NCI-H2171 treated with DMSO at 0.1 percent for 48 hours (cell line): ENCODE results near the gene GCH1.
"Not testable (repeated sequence)": the region's sequence is repeated elsewhere in the genome, so short reads cannot be mapped to it uniquely, and the experiment has no call there.

Source experiments
- DNase-seq: peaks from one replicate; lab custom pipeline; 2025; lab: John Stamatoyannopoulos, UW

Gene GCH1, protein sequence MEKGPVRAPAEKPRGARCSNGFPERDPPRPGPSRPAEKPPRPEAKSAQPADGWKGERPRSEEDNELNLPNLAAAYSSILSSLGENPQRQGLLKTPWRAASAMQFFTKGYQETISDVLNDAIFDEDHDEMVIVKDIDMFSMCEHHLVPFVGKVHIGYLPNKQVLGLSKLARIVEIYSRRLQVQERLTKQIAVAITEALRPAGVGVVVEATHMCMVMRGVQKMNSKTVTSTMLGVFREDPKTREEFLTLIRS

DNA sequence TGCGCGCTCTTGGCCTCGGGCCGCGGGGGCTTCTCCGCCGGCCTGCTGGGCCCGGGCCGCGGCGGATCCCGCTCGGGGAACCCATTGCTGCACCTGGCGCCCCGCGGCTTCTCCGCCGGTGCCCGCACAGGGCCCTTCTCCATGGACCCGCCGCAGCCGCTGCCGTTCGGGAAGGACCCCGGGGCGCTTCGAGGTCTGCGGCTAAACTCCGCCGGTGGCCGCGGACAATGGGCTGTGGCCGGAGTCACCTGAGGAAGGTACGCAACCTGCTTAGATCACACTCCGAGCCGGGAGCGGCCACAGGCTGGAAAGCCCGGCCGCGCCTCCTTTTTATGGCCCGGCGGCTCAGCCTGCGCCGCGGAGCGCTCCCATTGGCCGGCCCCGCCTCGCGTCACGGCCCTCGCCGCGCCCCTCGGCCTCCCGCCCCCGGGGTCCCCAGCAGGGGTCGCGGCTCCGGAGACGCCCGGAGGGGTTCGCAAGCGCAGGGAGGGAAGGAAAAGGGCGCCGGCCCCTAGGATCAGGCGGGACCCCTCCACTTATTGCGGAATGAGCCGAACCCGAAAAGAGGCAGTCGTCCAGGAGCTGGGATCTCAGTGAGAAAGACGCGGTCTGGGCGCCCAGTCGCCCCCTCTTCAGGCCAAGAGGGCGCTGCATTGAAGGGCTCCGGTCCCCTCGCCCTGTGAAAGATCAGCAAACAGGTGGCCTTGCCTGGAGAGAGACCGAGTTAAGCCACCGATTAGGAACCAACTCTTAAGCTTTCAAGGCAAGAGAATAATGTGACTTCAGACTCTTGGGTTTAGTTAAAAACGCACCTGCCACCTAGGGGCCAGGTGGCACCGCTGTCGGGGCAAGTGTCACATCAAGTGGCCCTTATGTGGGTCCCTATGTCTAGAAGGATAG, at the start of gene GCH1:
GCH1 (minus strand) TSS at position 306 of the 900 bp plus-strand sequence; CDS start at position 143, 163 bp downstream.
- DNase-seq, result peak; percentile 77

DNA sequence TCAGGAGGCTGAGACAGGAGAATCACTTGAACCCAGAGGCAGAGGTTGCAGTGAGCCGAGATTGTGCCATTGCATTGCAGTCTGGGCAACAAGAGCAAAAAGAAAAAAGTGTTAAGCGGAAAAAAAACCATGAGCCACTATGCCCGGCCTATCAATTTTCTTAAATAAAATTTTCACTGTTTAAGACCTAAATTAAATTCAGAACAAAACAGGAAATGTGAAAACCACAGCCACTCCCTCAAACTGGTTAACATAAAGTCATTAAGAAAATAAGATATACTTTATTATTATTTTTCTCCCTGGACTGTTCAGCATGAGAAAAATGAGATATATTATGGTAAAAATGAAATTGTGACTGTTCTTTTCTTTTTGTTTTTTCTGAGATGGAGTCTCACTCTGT, 44.6 kb upstream of the GCH1 start:
- no peak for DNase-seq

DNA sequence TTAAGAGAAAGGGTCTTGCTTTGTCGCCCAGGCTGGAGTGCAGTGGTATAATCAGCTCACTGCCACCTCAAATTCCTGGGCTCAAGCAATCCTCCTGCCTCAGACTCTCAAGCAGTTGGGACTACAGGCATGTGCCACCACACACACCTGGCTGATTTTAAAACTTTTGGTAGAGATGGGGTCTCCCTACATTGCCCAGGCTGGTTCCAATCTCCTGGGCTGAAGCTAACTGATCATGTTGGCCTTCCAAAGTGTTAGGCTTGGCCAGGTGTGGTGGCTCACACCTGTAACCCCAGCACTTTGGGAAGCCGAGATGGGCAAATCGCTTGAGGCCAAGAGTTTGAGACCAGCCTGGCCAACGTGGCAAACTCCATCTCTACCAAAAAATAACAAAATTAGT, 43.9 kb upstream of the GCH1 start:
- no peak for DNase-seq

DNA sequence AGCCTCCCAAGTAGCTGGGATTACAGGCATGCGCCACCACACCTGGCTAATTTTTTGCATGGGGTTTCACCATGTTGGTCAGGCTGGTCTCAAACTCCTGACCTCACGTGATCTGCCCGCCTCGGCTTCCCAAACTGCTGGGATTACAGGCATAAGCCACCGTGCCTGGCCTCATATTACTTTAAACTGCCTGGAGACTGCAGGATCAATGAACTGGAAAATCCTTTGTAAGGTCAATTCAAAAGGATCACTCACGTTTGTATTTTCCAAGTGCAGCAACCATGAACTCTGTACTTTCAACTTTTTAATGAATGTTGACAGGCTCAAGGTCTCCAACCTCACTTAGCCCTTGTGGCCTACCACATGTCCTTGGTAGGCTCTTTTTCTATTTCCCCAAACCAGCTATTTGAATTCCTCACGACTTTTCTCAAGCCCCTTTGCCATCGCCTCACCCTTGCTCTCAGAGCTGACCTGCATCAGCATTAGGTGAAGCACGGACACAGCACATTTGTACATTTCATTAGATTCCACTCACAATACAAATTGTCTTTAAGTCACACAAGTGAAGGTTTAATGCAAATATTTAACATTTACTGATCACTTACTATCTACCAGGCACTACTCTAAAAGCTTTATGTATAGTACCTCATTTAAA, 42.2 kb upstream of the GCH1 start:
- DNase-seq, result no peak

DNA sequence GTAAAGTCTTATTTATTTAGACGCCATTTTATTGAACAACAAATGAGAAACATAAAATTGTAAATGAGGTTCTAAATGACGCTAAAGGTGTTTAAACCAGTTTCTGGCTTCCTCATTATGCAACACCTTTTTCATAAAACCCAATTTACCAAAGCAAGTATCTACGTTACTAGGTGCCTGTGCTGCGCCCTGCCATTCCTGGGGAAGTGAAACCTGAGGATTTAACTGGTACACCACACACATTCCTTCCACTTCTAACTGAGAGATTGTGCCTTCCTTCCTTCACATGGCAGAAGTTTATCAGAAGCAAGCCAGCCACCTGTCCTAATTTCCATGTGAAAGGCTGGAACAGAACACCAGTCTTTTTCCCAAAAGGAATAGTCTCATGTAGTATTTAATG, 40.3 kb upstream of the GCH1 start:
- DNase-seq, result no peak

DNA sequence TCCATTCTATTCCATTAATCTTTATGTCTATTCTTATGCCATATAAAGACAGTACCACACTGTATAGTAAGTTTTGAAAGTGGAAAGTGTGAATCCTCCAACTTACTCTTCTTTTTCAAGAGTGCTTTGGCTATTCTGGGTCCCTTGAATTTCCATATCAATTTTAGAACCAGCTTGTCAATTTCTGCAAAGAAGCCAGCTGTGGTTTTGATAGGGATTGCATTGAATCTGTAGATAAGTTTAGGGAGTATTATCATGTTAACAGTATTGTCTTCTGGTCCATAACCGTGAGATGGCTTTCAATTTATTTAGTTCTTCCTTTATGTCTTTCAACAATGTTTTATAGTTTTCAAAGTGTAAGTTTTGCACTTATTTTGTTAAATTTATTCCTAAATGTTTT, 34.2 kb upstream of the GCH1 start:
- DNase-seq, result no peak

DNA sequence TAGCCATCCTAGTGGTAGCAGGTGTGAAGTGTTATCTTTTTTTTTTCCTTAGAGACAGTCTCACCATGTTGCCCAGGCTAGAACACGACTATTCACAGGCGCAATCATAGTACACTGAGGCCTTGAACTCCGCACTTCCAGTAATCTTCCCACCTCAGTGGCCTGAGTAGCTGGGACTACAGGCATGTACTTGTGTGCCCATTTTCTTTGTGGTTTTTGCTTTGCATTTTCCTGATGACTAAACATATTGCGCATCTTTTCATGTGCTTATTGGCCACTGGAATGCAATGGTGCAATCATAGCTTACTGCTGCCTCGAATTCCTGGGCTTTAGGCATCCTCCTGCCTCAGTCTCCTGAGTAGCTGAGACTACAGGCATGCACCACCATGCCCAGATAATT, 33.3 kb upstream of the GCH1 start:
- no peak for DNase-seq

DNA sequence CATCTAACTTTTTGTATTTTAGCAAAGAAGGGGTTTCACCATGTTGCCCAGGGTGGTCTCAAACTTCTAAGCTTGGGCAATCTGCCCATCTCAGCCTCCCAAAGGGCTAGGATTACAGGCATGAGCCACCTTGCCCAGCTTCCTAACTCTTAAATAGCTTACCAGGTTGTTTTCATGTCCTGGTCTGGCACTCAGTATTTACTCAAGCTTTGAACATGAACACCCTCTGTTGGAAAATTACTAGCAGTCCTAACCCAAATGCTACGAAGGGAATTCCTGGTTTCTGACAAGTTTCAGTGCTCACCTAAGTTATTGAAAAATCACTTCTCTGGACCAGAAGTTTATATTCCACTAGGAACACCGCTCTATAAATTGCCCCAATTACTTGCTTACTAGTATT, 32.5 kb upstream of the GCH1 start:
- no peak for DNase-seq

DNA sequence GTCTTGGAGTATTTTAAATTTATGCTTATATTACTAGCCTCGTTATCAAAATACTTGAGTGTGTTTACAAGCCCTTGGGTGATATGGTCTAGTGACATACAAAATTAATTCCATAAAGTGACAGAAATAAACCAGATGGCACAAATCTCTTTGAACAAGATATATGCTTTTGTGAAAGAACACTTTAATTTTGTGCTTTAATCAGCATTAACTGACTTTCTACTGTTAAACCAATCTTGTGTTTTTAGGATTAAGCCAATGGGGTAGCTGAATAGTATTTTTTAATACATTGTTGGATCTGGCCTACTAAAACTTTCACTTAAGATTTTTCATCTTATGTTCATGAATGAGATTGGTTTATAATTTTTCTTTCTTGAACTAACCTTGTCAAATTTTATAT, 30.4 kb upstream of the GCH1 start:
- DNase-seq, result no peak

DNA sequence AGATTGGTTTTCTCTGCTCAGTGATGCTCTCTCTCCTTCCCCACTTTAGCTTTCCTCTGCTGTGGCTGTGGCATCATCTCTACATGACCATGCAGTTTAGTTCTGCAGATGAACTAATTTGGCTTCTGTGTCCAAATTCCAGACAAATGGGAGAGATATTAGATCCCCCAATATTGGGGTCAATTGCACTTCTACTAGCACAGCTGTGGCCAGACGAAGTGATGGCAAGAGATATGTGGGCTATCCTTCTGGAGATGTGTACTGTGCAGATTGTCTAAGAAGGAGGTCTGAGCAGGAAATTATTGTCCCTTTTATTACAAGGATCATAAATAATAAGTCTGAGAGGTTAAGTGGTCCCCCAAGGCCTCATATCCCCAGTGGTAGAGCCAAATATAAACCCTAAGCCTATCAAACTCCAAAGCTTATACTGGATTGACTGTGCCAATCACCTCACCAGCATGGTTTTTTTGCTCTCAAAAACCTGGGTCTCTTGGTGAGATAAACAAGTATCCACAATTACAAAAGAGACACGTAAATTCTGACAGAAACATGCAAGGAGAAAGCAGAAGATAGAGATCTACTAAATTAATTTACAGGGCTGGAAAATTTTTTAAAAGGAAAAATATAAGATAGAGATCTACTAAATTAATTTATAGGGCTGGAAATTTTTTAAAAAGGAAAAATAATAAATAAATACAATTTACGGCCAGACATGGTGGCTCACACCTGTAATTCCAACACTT, 29.1 kb upstream of the GCH1 start:
- no peak for DNase-seq

DNA sequence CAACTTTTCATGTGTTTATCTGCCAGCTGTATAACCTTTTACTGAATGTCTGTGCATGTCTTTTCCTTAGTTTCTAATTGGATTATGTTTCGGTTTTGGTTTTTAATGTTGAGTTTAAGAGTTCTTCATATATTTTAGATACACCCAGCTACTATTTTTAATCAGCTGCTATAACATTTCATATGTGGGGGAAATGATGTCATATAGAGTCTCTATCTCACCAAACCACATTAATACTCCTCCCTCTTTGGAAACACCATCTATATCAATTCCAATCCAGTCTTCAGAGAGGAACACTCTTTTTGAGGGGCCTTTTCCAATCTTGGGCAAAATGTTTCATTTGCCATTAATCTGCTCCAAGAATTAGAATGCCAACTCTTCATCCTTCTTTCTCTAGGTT, 28.5 kb upstream of the GCH1 start:
- DNase-seq, result no peak

DNA sequence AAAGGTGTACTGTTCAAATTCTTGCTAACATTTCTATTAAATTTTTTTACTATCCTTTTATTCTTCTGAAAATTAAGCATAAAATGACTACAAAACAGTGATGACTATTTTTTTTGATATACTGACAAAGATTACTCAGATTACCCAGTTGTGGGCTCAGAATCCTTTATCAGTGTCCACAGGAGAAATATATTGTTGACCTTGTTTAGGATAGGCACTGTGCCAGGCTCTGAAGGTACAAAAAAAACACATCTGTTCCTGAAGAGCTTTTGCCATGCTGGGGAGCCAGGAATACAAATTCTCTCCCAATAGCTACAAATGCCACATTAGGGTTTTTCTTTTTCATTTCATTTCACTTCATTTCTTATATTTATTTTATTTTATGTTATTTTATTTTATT, 26.9 kb upstream of the GCH1 start:
- peak; percentile 18 for DNase-seq

DNA sequence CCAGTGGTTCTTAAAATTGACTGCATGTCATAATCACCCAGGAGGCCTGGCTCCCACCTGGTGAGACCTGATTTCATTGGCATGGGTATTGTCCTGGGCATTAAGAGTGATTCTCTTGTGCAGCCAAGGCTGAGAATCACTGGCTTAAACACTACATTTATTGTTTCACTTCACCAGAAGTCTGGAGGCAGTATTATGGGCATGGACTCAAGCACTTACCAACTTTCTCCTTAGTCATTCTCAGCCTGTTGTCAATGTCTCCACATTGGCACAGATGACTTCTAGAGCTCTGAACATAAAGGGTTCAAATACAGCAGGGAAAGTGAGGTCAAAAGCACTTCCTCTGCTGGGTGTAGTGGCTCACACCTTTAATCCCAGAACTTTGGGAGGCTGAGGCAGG, 25.6 kb upstream of the GCH1 start:
- no peak for DNase-seq

DNA sequence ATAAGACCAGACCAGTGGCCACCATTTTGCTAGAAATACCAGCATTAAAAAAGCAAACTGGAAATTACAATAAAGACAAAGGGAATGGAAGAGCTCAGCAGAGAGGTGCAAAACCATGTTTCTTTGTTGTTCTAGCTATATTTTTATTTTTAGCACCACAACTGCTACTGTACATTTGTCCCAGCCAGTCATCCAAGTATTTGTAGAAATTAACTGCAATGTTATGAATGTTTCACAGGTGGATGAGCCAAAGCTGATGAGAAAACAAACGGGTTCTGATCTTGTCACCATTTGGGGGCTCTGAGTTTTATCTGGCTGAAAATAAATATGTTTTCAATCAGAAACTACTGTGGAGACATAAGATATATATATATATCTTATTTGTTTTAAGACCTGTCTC, 24.9 kb upstream of the GCH1 start:
- DNase-seq, result no peak

DNA sequence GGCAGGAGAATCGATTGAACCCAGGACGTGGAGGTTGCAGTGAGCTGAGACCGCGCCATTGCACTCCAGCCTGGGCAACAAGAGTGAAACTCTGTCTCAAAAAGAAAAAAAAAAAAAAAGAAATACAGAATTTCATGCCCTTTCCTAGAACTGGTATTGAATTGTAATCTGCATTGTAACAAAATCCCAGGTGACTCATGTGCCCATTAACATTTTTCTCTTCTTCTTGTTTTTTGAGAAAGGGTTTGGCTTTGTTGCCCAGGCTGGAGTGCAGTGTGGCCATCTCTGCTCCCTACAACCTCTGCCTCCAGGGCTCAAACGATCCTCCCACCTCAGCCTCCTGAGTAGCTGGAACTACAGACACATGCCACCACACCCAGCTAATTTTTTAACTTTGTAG, 23.9 kb upstream of the GCH1 start:
- not testable (repeated sequence) for DNase-seq

DNA sequence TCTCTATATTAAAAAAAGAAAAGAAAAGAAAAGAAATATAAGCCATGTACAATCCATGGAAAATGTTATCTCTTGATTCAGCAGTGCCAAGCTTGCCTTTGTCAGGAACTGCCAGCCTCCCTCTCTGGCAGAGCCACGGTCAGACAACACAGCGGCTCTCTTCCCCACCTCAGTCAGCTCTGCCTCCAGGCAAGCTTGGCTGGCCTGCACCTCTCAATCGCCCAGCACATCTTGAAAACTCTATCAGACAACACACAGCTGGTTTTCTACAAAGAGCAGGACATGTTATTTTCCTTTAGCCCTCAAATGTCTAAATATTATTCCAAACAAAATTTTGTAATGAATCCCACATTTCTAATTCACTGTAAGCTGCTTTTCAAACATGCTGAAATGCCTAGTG, 20.0 kb upstream of the GCH1 start:
- DNase-seq, result no peak

DNA sequence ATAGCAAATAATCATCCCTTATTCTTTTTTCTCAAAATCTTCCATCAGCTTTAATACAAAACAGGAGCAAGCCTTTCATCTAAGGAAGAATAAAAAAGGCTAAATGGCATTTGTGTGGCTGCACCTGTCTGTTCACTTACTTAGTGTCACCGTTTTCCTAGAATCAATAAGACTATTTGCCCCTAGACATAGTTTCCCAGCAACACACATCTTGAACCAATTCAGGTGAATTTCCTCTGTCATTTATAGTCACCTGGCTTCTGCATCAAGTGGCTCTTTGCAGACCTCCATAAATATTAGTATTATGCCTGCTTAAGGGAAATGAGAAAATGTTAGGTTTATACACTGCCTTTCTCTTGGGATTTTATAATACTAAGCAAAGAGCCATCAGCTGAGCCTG, 17.4 kb upstream of the GCH1 start:
- DNase-seq, result no peak

DNA sequence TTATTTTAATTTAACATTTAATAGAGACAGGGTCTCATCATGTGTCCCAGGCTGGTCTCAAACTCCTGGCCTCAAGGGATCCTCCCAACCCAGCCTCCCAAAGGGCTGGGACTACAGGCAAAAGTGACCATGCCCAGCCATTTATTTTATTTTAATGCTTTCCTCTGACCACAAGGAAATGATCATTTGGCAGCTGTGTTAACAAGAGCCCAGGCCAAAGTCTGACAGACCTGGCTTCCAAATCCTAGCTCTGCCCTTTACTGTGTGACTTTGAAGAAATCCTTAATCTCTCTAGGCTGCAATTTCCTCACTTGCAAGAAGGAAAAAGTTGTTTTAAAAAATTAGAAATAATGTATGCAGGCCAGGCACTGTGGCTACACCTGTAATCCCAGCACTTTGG, 16.7 kb upstream of the GCH1 start:
- no peak for DNase-seq

DNA sequence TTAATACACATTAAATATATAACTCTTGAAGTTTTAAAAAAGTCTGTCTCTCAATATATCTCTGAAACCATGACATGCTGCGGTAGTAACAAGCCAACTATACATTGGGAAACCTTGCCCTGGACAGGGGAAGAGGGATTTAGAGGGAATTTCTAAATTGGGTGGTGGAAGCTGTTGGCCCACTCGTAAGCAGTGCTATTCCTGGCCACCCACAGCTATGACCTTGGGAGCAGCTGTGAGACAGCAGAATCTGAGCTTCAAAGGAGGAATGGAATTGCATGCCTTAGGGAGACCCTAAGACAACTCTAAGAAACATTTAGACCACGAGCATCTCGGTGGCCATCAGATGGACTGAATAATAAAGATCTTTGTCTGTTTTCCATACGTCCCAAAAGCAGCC, 15.8 kb upstream of the GCH1 start:
- no peak for DNase-seq

DNA sequence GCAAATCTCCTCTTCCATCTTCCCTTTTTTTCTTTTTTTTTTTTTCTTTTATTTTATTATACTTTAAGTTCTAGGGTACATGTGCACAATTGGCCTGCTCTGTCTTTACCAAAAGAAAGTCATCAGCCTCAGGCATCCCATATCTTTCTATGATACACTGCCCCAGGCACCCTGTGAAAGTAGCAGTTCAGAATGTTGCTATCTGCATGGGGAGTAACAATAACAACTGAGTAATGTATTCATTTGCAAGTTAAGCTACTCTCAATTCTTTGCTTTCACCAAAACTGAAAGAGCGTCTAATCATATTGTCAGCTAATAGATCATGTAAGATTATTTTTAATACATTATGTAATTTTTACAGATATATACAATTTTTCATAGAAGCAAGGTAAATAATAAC, 13.5 kb upstream of the GCH1 start:
- DNase-seq, result no peak

DNA sequence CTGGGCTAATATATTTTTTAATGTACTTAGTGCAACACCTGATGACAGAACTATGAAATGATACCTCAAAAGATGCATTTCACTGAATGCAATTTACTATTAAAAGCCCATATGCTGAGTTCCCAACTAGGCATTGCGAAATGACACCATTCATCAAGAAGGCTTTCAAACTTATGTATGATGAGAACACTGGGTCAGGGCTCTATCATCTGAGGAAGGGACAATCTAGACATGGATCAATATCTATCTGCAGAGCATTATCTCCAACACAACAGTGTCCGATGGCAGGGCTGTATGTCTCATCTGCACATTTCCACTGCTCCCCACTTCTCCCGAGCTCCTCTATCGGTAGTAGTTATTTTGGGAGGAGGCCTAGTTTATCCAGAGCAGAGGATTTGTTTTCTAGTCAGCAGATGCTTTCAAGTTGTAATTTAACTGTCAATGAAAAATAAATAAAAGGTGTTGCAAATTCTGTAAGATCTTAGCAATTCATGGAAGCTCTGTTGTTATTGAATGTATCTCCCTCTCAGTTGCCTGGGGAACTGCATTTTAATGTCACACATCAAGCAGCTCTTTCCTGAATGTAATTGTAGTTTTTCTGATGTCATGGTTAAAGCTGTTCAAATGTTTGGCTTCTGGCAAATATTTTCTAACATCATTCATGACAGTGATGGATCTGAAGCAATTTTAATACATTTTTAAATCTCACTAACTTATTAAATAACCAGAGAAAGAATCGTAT, 7.4 kb upstream of the GCH1 start:
- DNase-seq, result no peak

DNA sequence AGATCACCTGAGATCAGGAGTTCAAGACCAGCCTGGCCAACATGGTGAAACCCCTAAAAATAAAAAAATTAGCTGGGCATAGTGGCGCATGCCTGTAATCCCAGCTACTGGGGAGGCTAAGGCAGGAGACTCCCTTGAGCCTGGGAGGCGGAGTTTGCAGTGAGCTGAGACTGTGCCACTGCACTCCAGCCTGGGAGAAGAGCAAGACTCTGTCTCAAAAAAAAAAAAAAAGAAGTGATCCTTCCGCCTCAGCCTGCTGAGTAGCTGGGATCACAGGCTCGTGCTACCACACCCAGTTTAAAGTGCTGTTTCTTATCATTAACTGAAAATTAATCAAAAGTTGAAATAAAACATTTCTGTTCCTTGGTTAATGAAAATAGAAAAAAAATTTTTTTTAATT, 6.3 kb upstream of the GCH1 start:
- not testable (repeated sequence) for DNase-seq
